H1 (cell line): Measurements from ENCODE around the gene TAAR8. TPM values are rescaled to one million over a fixed set of nuclear protein-coding genes. Genes with fewer than 3 reads are reported as not detected.

Experiments
- CTCF ChIA-PET: fragments of 300-600 bp; sonication (Branson Sonifier 250); formaldehyde crosslinking; loops from one replicate; lab custom pipeline; 2021; ENCODE audit not compliant: partially characterized antibody; lab: Charles Lee
- POLR2A ChIA-PET: fragments of 300-600 bp; sonication (Branson Sonifier 250); formaldehyde crosslinking; loops from one replicate; lab custom pipeline; 2021; ENCODE audit warnings: inconsistent platforms; ENCODE audit not compliant: partially characterized antibody; lab: Charles Lee
- DNase-seq, 2 experiments: peaks; one replicate each; pipeline versions ENCODE4 v3.0.0 to v3.0.0-alpha.2; 2010 to 2022; ENCODE audit warnings: low spot score in 2 of 2, low read depth in 1 of 2, mixed read lengths in 1 of 2
- FAIRE-seq: peaks from 2 replicates; lab custom pipeline; 2011; peaks lifted over from hg19 to GRCh38; lab: Jason Lieb, UNC
- H2AFZ ChIP-seq: 2 replicates; pipeline ENCODE4 v1.8.1; 2012; ENCODE audit warnings: low read length, inconsistent platforms
- H2AK5ac ChIP-seq: 2 replicates; pipeline ENCODE4 v1.6.1; 2013; ENCODE audit warnings: low read depth, low read length
- H2BK120ac ChIP-seq: replicated peaks from 2 replicates; pipeline ENCODE3; 2013; ENCODE audit warnings: low read depth, low read length, inconsistent platforms
- H2BK12ac ChIP-seq: 2 replicates; pipeline ENCODE4 v1.6.1; 2013; ENCODE audit warnings: low read depth, low read length
- H2BK15ac ChIP-seq: 2 replicates; pipeline ENCODE4 v1.6.1; 2013; ENCODE audit warnings: low read length
- H2BK20ac ChIP-seq: 2 replicates; pipeline ENCODE4 v1.6.1; 2013; ENCODE audit warnings: low read length
- H2BK5ac ChIP-seq: 2 replicates; pipeline ENCODE4 v1.6.1; 2013; ENCODE audit warnings: low read depth, low read length
- H3K14ac ChIP-seq: 2 replicates; pipeline ENCODE4 v1.6.1; 2013; ENCODE audit warnings: inconsistent platforms; ENCODE audit not compliant: insufficient read length
- H3K18ac ChIP-seq: 2 replicates; pipeline ENCODE4 v1.6.1; 2013; ENCODE audit warnings: low read length; ENCODE audit errors: extremely low read depth
- H3K23ac ChIP-seq: 2 replicates; pipeline ENCODE4 v1.6.1; 2013; ENCODE audit warnings: inconsistent platforms; ENCODE audit not compliant: insufficient read length
- H3K23me2 ChIP-seq: 2 replicates; pipeline ENCODE4 v1.6.1; 2013; ENCODE audit warnings: low read depth, low read length
- H3K27ac ChIP-seq: 2 replicates; pipeline ENCODE4 v1.6.1; 2011; ENCODE audit warnings: low read depth, low read length, inconsistent platforms
- H3K27me3 ChIP-seq, 4 experiments: replicated peaks in 1 of 4; 1 replicate in 1 of 4; 2 replicates in 3 of 4; pipeline versions ENCODE4 v1.6.1 to v1.8.1; 2011 to 2013; ENCODE audit warnings: low read length in 3 of 4, mild to moderate bottlenecking in 3 of 4, inconsistent platforms in 2 of 4, mixed read lengths in 2 of 4, moderate library complexity in 1 of 4; ENCODE audit not compliant: control insufficient read depth in 3 of 4, insufficient read depth in 3 of 4; ENCODE audit errors: extremely low read depth in 1 of 4
- H3K36me3 ChIP-seq, 4 experiments: 2 replicates each; pipeline versions ENCODE4 v1.6.1 to v1.8.1; 2011 to 2013; ENCODE audit warnings: mild to moderate bottlenecking in 4 of 4, low read length in 3 of 4, moderate library complexity in 2 of 4, control low read depth in 1 of 4, inconsistent platforms in 1 of 4; ENCODE audit not compliant: insufficient read depth in 4 of 4, control insufficient read depth in 2 of 4
- H3K4ac ChIP-seq: replicated peaks from 2 replicates; pipeline ENCODE3; 2013; ENCODE audit warnings: low read length, low read depth, mixed read lengths, inconsistent platforms; ENCODE audit not compliant: insufficient read length
- H3K4me1 ChIP-seq, 4 experiments: replicated peaks in 1 of 4; 1 replicate in 1 of 4; 2 replicates in 3 of 4; pipeline versions ENCODE4 v1.6.1 to v1.8.1; 2011 to 2013; ENCODE audit warnings: low read length in 3 of 4, inconsistent platforms in 2 of 4, mixed read lengths in 1 of 4; ENCODE audit not compliant: insufficient read depth in 4 of 4, control insufficient read depth in 3 of 4
- H3K4me2 ChIP-seq, 2 experiments: 2 replicates each; pipeline versions ENCODE4 v1.6.1 to v1.8.1; 2011 to 2013; ENCODE audit warnings: low read depth in 2 of 2, low read length in 2 of 2, control low read depth in 1 of 2, inconsistent platforms in 1 of 2, mild to moderate bottlenecking in 1 of 2; ENCODE audit not compliant: insufficient read depth in 1 of 2
- H3K4me3 ChIP-seq, 4 experiments: fragments of 200-600, 300-600 bp in 1 of 4; sonication (generic), shearing (Covaris generic), sonication (Bioruptor Twin) in 1 of 4; 2 replicates each; pipeline versions ENCODE4 v1.5.1 to v1.8.1; 2011 to 2016; ENCODE audit warnings: low read length in 4 of 4, low read depth in 3 of 4, control low read depth in 2 of 4, inconsistent platforms in 2 of 4, mild to moderate bottlenecking in 2 of 4, mixed read lengths in 1 of 4, moderate library complexity in 1 of 4; ENCODE audit not compliant: insufficient read depth in 2 of 4; ENCODE audit errors: extremely low read depth in 1 of 4
- H3K56ac ChIP-seq: replicated peaks from 2 replicates; pipeline ENCODE3; 2013; ENCODE audit warnings: low read depth, mild to moderate bottlenecking, mixed read lengths, low read length, inconsistent platforms; ENCODE audit not compliant: insufficient read length
- H3K79me1 ChIP-seq: 2 replicates; pipeline ENCODE4 v1.6.1; 2013; ENCODE audit warnings: low read depth, low read length, control low read depth
- H3K79me2 ChIP-seq, 2 experiments: 2 replicates each; pipeline versions ENCODE4 v1.6.1 to v1.8.1; 2012 to 2013; ENCODE audit warnings: low read length in 2 of 2, mild to moderate bottlenecking in 2 of 2, inconsistent platforms in 1 of 2; ENCODE audit not compliant: insufficient read depth in 2 of 2, control insufficient read depth in 1 of 2
- H3K9ac ChIP-seq, 4 experiments: replicated peaks in 1 of 4; 1 replicate in 1 of 4; 2 replicates in 3 of 4; pipeline versions ENCODE4 v1.6.1 to v1.8.1; 2011 to 2013; ENCODE audit warnings: low read depth in 3 of 4, low read length in 3 of 4, control low read depth in 2 of 4, mild to moderate bottlenecking in 2 of 4, moderate library complexity in 2 of 4, inconsistent platforms in 1 of 4; ENCODE audit errors: extremely low read depth in 1 of 4
- H3K9me3 ChIP-seq, 2 experiments: 2 replicates each; pipeline versions ENCODE4 v1.6.1 to v1.8.1; 2012 to 2013; ENCODE audit warnings: mild to moderate bottlenecking in 2 of 2, moderate library complexity in 2 of 2, control low read depth in 1 of 2, inconsistent platforms in 1 of 2, low read depth in 1 of 2, low read length in 1 of 2, mixed read lengths in 1 of 2; ENCODE audit not compliant: insufficient read depth in 2 of 2
- H4K20me1 ChIP-seq, 2 experiments: replicated peaks in 1 of 2; 2 replicates each; pipeline versions ENCODE3 to v1.8.1; 2011 to 2013; ENCODE audit warnings: inconsistent platforms in 2 of 2, low read length in 2 of 2, mild to moderate bottlenecking in 1 of 2; ENCODE audit not compliant: insufficient read depth in 2 of 2, control insufficient read depth in 1 of 2
- H4K5ac ChIP-seq: 2 replicates; pipeline ENCODE4 v1.6.1; 2013; ENCODE audit warnings: low read length, low read depth, mixed read lengths, inconsistent platforms; ENCODE audit not compliant: insufficient read length
- H4K8ac ChIP-seq: 2 replicates; pipeline ENCODE4 v1.8.0; 2013; ENCODE audit warnings: mild to moderate bottlenecking, moderate library complexity, low read length, inconsistent platforms; ENCODE audit not compliant: insufficient read depth; ENCODE audit errors: extremely low read depth
- H4K91ac ChIP-seq: replicated peaks from 2 replicates; pipeline ENCODE3; 2013; ENCODE audit warnings: low read length, mixed read lengths, inconsistent platforms; ENCODE audit not compliant: insufficient read length
- BCL11A ChIP-seq, 2 experiments: IDR thresholded peaks; one replicate each; pipeline ENCODE4 v1.6.1; 2011; ENCODE audit warnings: low read depth in 2 of 2, low read length in 2 of 2, mild to moderate bottlenecking in 2 of 2
- BRCA1 ChIP-seq: IDR thresholded peaks from 2 replicates; pipeline ENCODE4 v1.6.1; 2012; ENCODE audit warnings: low read depth, low read length, improper control_type of control experiment
- CHD1 ChIP-seq: IDR thresholded peaks from 2 replicates; pipeline ENCODE4 v1.6.1; 2012; ENCODE audit warnings: low read depth, low read length, improper control_type of control experiment
- EZH2 ChIP-seq: fragments of 200-600 bp; sonication (generic); IDR thresholded peaks from 2 replicates; pipeline ENCODE4 v1.7.1; 2012; ENCODE audit warnings: low read depth, mild to moderate bottlenecking, moderate library complexity, low read length, inconsistent platforms; ENCODE audit not compliant: severe bottlenecking
- HDAC2 ChIP-seq, 2 experiments: fragments of 300-600 bp in 1 of 2; sonication (generic) in 1 of 2; IDR thresholded peaks; 2 replicates each; pipeline ENCODE4 v1.6.1; 2011 to 2012; ENCODE audit warnings: low read depth in 2 of 2, low read length in 2 of 2, mild to moderate bottlenecking in 2 of 2, moderate library complexity in 2 of 2, borderline replicate concordance in 1 of 2, inconsistent platforms in 1 of 2
- HDAC6 ChIP-seq: IDR thresholded peaks from one replicate; pipeline ENCODE4 v1.7.1; 2012; ENCODE audit warnings: low read depth, mild to moderate bottlenecking, inconsistent platforms, low read length, moderate library complexity
- RAD21 ChIP-seq, 2 experiments: IDR thresholded peaks in 1 of 2; conservative IDR thresholded peaks in 1 of 2; 2 replicates each; pipeline ENCODE4 v1.6.1; 2011; ENCODE audit warnings: low read depth in 2 of 2, low read length in 2 of 2, improper control_type of control experiment in 1 of 2, inconsistent platforms in 1 of 2, mild to moderate bottlenecking in 1 of 2, moderate library complexity in 1 of 2
- SIRT6 ChIP-seq: IDR thresholded peaks from one replicate; pipeline ENCODE4 v1.7.1; 2012; ENCODE audit warnings: low read length, inconsistent platforms
- SP1 ChIP-seq: IDR thresholded peaks from 2 replicates; pipeline ENCODE4 v1.6.1; 2011; ENCODE audit warnings: low read depth, low read length
- TAF7 ChIP-seq: optimal IDR thresholded peaks from 2 replicates; pipeline ENCODE3; 2011; ENCODE audit warnings: low read depth, mild to moderate bottlenecking, inconsistent platforms, low read length, moderate library complexity, borderline replicate concordance
- USF2 ChIP-seq: IDR thresholded peaks from 2 replicates; pipeline ENCODE4 v1.6.1; 2011; ENCODE audit warnings: low read length, improper control_type of control experiment
- ZNF274 ChIP-seq: IDR thresholded peaks from 2 replicates; pipeline ENCODE4 v1.7.0; 2012; ENCODE audit warnings: low read length, borderline replicate concordance; ENCODE audit errors: extremely low read depth
- WGBS, 2 experiments: shearing (Covaris generic) in 1 of 2; methylation state at CpG; one replicate each; pipeline versions ENCODE4 v1.1.6 to v1.1.7; 2013 to 2015; ENCODE audit warnings: low lambda C conversion rate in 2 of 2, mixed read lengths in 2 of 2, inconsistent platforms in 1 of 2, low coverage in 1 of 2, missing lambda C conversion rate in 1 of 2; ENCODE audit not compliant: insufficient replicate concordance in 2 of 2, insufficient coverage in 1 of 2, insufficient read length in 1 of 2; ENCODE audit errors: extremely low coverage in 1 of 2, missing lambda C conversion rate in 1 of 2; 5-methylcytosine and 5-hydroxymethylcytosine counted together
- polyA plus RNA-seq, 7 experiments: library from polyadenylated mRNA; depleted of rRNA in 3 of 7; stranded (reverse) in 5 of 7; unstranded in 2 of 7; fragments of >200 nt in 5 of 7; fragments of 200-250 nt in 2 of 7; gene quantifications; 1 replicate in 5 of 7; 2 replicates in 1 of 7; 4 replicates in 1 of 7; pipeline versions ENCODE4 v1.2.1 to v1.2.3, GENCODE V29; 2011 to 2013; ENCODE audit warnings: missing spikeins in 2 of 7, mixed read lengths in 2 of 7
- total RNA-seq: library from RNA; stranded (reverse); fragmentation: NEBNext Ultra II Directional; extraction: Animal tissue kit (Norgen Biotek cat#: 25700); gene quantifications from 2 replicates; pipeline ENCODE4 v1.2.1, GENCODE V29; 2021
- TF ChIP-seq, protein P1 (sequence below): IDR thresholded peaks from 2 replicates; pipeline ENCODE4 v1.6.1; 2012; ENCODE audit warnings: inconsistent platforms

Gene TAAR8
- total and polyA plus RNA-seq, 2 of the 8 experiments (the other 6 are each of a cell fraction or from before 2014, with no cell fraction given), result not detected

DNA sequence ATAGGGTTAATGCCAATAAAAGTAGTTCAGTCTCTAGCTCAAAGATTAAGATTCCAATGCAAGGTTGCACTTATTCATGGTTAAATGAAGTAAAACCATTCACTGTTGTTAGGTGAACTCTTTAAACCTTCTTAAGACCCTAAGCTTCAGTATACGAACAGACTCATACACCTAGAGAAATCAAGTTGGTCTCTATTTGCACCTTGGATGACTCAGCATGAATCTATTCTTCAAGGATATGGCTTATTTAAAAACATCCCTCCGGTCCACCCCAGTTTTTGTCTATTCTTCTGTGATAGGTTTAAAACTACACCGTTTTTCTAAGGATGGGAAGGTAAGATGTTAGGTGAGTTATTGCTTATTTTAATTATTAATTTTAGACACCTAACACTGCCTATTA, 15.3 kb upstream of the TAAR8 start:
- no peaks in the 10 kb centered on the region for H3K23me2 ChIP-seq
- H4K8ac ChIP-seq, result no peak overlapping the region
- no peaks in the 10 kb centered on the region for H3K27me3 ChIP-seq
- no peak overlapping the region for H3K4ac ChIP-seq
- WGBS, 2 experiments, result 83% methylated on average over 3 of the region's 3 CpGs; no CpG with 5 or more reads in 1 of the 2 experiments
- DNase-seq, result no peak
- no peaks in the 10 kb centered on the region for H3K36me3 ChIP-seq
- no peaks in the 10 kb centered on the region for H4K20me1 ChIP-seq
- no peak for FAIRE-seq
- H3K79me1 ChIP-seq, result no peaks in the 10 kb centered on the region
- H2BK15ac ChIP-seq, result no peak overlapping the region
- H3K14ac ChIP-seq, result no peak overlapping the region
- ChIA-PET CTCF (interaction anchor here (1.1 to 2.9 kb wide), 4 partner anchors 9 to 178 kb away, joined by 3 to 11 read pairs (median 6); no protein-coding TSS in a partner anchor), POLR2A (no interaction called here)
- no peaks in the 10 kb centered on the region for H3K4me1 ChIP-seq
- no peak overlapping the region for H2BK12ac ChIP-seq
- H2AFZ ChIP-seq, result no peak overlapping the region
- no peak overlapping the region for H3K9ac ChIP-seq
- H2BK20ac ChIP-seq, result no peak overlapping the region
- no peak overlapping the region for H3K27ac ChIP-seq
- H2AK5ac ChIP-seq, result no peak overlapping the region
- no peak overlapping the region for H4K5ac ChIP-seq
- no peak overlapping the region for H3K56ac ChIP-seq
- no peak overlapping the region for H3K23ac ChIP-seq
- no peaks in the 10 kb centered on the region for H3K79me2 ChIP-seq
- no peak overlapping the region for H3K18ac ChIP-seq
- no peak overlapping the region for H4K91ac ChIP-seq
- no peak overlapping the region for H2BK120ac ChIP-seq
- no peak overlapping the region for H3K4me2 ChIP-seq
- H3K4me3 ChIP-seq, result no peak overlapping the region
- no peak overlapping the region for H2BK5ac ChIP-seq
- H3K9me3 ChIP-seq, result no peaks in the 10 kb centered on the region
- TF ChIP-seq BRCA1 (no peak), SIRT6 (no peak), CHD1 (no peak), RAD21 (IDR thresholded peaks at IDR 0.05 in 1 of 2, conservative IDR thresholded peaks at IDR 0.05 in 1 of 2; ENCODE audit: low read depth in 2 of 2, low read length in 2 of 2) (no peak), BCL11A (IDR thresholded peaks at IDR 0.05; ENCODE audit: low read depth in 2 of 2, low read length in 2 of 2) (no peak), USF2 (no peak), TAF7 (no peak), ZNF274 (no peak), EZH2 (no peak), SP1 (no peak), HDAC2 (IDR thresholded peaks at IDR 0.05; ENCODE audit: borderline replicate concordance in 1 of 2, low read depth in 2 of 2, low read length in 2 of 2) (no peak), HDAC6 (no peak)
- TF ChIP-seq, protein P1, sequence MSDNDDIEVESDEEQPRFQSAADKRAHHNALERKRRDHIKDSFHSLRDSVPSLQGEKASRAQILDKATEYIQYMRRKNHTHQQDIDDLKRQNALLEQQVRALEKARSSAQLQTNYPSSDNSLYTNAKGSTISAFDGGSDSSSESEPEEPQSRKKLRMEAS, result no peak
